Stimulated activated CD8-positive, alpha-beta memory T cell treated with anti-CD3 and anti-CD28 coated beads, Interleukin-15, amount 100 ng/mL, for 24 hours (primary cell): ENCODE data around the gene SPO11.
A peak's percentile ranks its signal among the peaks of the same experiment; 100 is the strongest.

Experiments used
- DNase-seq: peaks from one replicate; pipeline ENCODE4 v3.0.0-alpha.2; 2020; ENCODE audit warnings: low read depth

Gene SPO11

GRCh38 chr20:57391439-57392301 lies 62.1 kb downstream of the SPO11 start:
- DNase-seq: no peak

- peak; percentile 39 for DNase-seq
Observed at GRCh38 chr20:57392512-57393271, 63.1 kb downstream of the SPO11 start.
